ENCODE measurements around the gene SNAP47.

Gene SNAP47

DNA sequence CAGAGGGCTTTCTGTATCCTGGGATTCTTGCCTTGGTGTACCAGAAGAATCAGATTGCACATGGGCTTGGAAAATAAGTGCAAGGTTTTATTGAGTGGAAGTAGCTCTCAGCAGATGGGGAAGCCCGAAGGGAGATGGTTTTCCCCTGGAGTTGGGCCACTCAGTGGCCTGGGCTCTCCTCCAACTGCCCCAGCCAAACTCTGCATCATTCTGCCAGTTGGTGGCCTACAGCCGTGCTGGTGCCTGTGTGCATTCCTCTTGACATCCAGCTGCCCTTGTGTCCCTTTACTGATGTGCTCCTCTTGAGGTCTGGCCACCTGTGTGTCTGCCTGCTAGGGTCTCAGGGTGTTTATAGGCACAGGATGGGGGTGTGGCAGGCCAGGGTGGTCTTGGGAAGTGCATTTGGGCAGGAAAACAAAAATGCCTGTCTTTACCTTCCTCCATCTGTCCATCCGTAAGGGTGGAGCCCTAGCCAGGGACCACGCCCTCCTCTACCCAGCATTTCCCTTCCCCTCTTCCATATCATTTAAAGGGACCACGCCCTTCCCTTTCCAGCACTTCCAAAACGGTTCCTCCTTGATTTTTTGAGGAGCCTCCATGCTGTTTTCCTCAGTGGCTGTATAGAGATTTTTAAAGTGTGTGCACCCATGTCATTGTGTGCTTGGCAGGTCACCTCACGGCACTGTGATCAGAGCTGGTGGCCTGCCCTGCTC is 18.9 kb downstream of the SNAP47 start:
- no peak for DNase-seq

GRCh38 chr1:227754958-227755357 is 19.7 kb downstream of the SNAP47 start:
- DNase-seq, result no peak

- DNase-seq, result no peak
These were observed 21.1 kb downstream of the SNAP47 start for GRCh38 chr1:227756172-227756959.

DNA sequence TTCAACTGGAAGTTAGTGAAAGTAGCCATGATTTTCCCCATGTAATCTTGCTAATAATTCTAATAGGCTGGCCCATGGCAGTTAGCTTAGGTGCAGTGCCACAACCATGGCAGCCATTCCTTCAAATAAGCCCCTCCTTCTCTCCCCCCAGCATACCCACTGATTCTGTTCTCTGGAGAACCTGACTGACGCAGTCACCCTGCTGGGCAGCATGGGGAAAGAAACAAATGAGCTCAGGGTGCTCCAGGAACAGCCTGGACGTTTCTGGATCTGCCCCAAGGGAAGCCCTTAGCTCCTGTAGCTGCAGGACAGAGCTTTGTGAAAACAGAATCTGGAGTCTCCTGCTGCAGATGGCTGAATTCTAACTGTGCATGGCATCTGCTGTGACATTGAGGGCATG is 22.5 kb downstream of the SNAP47 start:
- no peak for DNase-seq

GRCh38 chr1:227758366-227758765 is 23.1 kb downstream of the SNAP47 start:
- no peak for DNase-seq

GRCh38 chr1:227759341-227760300 is 24.4 kb downstream of the SNAP47 start:
- DNase-seq, result no peak

DNA sequence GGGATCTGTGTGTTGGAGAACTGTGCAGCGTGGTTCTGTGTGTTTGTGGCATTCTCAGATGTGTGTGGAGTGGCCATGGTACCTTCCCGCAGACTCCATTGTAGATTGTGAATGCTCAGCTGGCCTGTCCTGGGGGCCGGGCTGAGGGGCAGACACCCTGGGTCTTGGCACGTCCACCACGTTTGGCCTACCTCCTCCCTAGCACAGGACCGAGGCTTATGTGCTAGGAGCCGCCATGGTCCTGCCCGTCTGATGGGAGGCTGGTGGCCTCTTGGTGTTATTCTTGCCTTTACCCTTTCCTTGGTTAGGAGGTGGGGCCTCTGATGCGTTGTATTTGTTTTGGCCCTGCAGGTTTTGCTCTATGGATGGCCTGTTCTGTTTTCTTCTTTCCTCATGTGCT is 25.1 kb downstream of the SNAP47 start:
- DNase-seq, result no peak

DNA sequence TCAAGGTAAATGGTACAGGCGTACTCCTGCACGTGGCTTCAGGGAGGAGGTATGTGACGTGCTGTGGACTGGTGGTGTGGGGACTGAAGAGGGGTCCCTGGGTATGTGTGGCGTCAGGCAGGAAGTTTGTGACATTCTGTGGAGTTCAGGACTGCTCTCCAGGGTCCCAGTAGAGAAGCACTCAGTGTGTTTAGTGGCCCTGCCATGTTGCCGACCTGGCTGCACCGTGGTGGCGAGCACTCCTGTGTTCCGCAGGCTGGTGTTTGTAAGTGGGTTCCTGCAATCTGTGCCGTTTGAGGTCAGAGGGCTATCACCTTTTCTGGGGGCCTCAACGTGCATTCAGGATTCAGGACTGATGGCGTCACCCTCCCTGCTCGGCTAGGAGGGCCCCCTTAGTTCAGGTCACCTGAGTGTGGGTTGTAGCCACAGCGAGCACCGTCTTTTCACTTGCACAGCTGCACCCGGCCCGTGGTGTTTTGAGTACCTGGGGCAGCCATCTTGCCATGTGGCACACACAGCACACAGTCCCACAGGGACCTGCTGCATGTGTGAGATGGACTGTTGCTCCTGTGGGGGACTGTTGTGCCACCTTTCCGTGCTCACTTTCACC is 26.5 kb downstream of the SNAP47 start:
- DNase-seq, result no peak

DNA sequence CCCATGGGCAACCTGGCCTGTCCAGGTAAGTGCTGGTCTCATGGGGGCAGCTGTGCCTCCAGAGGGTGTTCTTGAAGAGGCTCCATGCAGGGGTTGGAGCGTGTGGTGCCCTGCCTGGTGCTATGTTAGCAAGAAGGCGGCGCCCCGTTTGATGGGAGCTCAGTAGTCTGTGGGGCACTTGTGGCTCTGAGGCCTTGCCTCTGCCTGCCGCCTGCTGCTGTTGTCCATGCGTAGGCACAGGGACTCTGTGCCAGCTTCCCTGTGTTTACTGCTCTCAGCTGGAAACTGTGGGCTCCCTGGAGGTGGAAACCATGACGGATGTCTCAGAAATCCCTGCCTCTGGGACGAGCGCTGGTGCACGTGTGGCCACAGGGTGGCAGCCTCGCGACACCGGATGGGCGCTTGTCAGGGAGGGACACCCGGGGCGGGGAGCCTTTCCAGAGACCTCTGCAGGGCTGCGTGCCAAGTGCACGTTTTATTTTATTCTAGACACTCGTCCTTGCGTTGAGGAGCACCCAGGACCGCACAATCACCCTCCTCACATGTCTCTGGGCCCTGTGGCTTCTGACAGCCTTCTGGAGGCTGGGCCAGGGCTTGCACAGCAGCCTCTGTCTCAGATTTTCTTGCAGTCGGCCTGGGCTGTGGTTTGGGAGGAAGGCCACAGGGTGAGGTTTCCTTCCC is 27.1 kb downstream of the SNAP47 start:
- DNase-seq, result peak; percentile 66

DNA sequence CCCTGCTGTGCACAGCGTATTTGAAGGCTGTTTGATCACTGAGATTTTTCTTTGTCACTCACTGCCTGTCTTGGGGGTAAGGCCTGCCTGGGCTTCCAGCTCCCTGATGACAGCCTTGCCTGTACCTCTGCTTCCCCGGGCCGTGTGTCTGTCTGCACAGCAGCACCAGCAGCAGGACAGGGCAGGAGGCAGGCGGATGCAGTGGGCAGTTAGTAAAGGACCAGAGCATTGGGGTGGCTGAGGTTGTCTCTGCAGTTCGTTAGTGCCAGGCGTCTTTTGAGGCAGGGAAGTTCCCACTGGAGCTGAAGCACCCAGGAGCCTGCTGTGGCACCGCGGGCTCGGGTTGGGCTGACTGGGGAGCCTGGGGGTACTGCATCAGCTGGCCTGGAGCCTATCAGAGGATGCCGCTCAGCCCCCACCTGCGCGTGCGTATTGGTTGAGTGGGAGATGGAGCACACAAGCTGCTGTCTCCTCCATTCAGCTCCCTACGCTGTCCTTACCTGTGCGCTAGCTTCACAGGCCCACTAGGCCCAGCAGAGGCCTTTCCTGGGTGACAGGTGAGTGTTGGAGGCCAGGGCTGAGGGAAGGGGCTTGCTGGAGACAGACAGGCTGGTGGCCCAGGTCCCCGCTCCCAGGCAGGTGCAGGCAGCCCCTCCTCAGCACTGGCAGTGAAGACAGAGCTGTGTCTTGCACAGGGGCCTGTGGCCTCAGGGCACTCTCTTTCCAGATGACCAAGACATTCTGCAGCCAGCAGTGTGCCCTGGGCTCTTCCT is 28.2 kb downstream of the SNAP47 start:
- DNase-seq, result no peak

DNA sequence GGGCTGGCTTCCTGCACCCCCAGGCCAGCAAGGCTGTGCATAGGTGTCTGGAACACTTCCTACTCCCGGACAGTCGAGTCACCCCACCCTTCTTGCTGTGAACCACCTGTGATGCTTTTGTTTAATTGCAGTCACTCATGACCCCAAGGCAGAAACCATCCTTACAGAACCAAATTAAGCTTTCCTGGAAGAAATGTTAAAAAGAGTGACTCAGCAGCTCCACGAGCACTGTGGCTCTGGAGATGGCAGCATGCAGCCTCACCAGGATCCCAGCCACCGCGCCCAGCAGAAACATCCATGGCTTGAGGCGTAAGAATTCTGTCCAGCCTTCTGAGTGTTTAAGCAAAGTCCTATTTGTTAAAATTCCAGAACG is 28.8 kb downstream of the SNAP47 start:
- DNase-seq, result no peak

- no peak for DNase-seq
These were observed 30.2 kb downstream of the SNAP47 start for GRCh38 chr1:227765261-227766014.

DNA sequence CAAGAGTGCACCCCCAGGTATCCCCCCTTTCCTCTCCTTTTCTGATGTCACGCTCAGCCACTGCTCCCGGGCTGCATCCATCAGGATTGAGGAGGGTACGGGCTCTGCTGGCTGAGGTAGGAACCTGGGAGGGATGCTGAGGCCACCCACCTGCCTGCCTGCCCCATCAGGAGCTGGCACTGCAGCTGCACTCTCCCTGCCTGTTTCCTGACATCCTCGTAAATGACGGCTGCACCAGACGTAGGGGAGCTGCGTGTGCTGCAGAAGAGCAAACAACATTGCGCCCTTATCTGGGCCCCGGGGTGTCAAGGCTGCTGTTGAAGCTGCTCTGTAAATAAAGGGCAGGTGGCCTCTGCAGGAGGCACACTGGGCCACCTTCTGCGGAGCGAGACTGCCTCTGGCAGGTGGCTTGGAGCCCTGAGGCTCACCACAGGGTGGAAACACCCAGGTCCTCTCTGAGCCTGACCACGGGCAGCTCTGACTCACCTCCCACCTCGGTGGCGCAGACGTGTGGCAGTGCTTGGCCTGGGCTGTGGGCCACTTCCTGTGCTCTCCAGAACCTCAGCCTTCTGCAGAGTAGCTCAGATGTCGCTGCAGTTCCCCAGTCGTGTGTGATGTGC is 30.9 kb downstream of the SNAP47 start:
- DNase-seq, result peak; percentile 73

GRCh38 chr1:227766653-227767277 is 31.5 kb downstream of the SNAP47 start:
- DNase-seq, result no peak

- no peak for DNase-seq
These were observed 32.3 kb downstream of the SNAP47 start for GRCh38 chr1:227767401-227768124.

GRCh38 chr1:227768125-227768439 is 32.8 kb downstream of the SNAP47 start:
- no peak for DNase-seq

DNA sequence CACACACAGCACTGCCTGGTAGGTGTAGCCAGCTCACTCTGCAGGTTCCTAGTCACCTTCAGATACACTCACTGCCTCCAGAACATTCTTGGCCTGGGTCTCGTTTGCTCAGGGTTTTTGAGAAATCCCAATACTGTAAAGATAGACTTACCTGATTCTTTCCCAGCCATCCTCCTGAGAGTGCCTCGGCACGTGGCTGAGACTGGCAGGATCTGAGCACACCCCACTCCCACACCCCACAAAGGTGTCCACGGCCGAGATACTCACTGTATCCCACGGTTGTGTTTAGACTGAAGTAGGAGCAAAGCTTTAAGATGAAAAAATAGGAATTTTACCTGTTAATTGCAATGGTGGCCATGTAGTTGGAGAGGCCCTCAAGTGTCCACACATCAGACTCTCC is 33.4 kb downstream of the SNAP47 start:
- no peak for DNase-seq

DNA sequence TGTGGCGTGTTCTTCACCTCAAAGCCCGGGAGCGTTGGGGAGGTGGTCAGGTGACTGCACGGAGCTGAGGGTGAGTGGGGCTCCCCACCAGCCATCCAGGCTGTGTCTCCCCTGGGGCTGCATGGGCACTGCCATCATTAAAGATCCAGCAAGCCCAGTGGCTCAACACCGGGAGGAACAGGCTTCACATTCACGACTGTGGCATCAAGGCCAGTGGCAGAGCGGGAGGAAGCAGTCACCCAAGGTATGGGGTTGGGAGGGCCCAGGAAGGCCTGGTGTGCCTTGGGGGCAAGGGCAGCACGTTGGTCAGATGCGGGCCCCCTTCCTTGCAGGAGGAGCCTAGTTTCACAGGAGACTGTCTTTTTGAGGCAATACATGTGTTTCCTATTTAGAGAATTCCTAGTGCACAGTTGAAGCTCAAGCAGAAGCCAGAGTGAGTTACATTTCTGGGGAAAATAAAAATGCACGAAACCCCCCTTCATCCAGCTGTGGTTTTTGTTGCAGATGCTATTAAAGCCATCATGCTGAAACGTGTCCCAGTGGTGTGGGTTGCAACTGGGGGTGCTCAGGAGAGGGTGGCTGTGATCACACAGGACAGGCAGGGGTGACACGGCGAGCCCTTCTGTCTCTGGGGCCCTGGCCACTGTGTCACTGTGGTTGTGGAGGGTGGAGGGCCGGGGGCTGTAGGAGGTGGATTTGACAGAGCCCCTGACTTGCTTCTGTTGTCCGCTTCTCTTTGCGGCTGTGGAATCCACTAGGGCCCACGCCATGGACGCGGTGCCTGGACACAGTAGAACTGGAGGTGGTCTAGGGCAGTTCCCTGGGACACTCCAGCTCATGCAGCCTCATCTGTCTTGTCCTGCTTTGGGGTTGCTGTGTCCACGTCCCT is 34.1 kb downstream of the SNAP47 start:
- DNase-seq, result no peak
